ENCODE measurements around the gene RPS18.
"Not testable (repeated sequence)": the region's sequence is repeated elsewhere in the genome, so short reads cannot be mapped to it uniquely, and the experiment has no call there.

The RPS18 gene

DNA sequence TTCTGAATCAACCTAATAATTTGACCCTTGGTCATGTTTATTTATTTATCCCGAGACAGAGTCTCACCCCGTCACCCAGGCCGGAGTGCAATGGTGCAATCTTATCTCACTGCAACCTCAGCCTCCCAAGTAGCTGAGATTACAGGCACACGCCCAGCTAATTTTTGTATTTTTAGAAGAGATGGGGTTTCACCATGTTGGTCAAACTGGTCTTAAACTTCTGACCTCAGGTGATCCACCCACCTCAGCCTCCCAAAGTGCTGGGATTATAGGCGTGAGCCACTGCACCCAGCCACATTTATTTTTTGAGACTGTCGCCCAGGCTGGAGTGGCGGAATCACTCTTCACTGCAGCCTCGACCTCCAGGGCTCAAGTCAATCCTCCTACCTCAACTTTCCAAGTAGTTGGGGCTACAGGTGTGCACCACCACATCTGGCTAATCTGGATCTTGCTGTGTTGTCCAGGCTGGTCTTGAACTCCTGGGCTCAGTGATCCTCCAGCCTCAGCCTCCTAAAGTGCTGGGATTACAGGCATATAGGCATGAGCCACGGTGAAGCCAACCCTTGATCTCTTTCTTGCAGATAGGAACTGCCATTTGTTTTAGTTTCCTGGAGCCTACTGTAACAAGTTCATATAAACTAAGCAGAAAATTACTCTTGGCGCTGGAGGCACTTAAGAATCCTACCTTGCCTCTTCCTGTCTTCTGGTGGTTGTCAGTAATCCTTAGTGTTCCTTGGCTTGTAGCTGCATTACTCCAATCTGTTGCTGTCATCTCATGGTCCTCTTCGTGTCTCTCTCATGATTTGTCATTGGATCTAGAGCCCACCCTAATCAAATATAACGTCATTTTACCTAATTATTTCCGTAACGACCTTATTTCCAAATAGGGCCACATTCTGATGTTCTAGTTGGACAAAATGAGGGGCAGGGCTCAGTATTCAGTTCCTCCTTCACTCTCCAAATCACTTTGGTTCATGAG lies 2.3 kb downstream of the RPS18 start:
- Histone ChIP-seq H3K4me3 (ENCODE audit: low read depth, low read length) (no peak overlapping the region), H3K27ac (no peak overlapping the region), H3K36me3 (peaks cover 68% of the 10 kb centered on the region), H3K9me3 (ENCODE audit: severe bottlenecking) (no peaks in the 10 kb centered on the region), H3K27me3 (ENCODE audit: insufficient read depth, low read depth, severe bottlenecking) (no peaks in the 10 kb centered on the region)
- TF ChIP-seq CTCF (IDR thresholded peaks at IDR 0.05; ENCODE audit: low read depth, low read length): no peak
- no peak for DNase-seq

DNA sequence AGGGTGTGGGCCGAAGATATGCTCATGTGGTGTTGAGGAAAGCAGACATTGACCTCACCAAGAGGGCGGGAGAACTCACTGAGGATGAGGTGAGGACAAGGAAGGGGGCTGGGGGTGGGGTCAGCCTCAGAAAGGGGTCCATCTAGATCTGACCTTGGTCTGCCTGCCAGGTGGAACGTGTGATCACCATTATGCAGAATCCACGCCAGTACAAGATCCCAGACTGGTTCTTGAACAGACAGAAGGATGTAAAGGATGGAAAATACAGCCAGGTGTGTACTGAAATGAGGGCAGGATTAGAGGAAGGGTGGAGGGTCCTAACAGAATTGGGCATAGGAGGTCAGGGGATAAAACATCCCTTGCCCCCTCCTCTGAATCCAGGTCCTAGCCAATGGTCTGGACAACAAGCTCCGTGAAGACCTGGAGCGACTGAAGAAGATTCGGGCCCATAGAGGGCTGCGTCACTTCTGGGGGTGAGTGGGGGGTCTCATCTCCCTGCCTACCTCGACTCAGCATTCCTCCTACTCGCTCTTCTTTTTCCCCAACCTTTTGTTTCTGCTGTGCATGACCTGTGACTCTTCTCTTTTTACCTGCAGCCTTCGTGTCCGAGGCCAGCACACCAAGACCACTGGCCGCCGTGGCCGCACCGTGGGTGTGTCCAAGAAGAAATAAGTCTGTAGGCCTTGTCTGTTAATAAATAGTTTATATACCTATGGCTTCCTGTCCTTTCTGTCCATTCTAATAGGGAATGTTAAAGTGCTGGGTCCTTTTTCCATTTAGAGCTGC lies 4.1 kb downstream of the RPS18 start:
- Histone ChIP-seq H3K4me3 (ENCODE audit: low read depth, low read length) (peak overlapping the region; percentile 66), H3K36me3 (peaks cover 79% of the 10 kb centered on the region), H3K27ac (peak overlapping the region; percentile 82)
- not testable (repeated sequence) for H3K9me3 ChIP-seq (ENCODE audit: severe bottlenecking); H3K27me3 ChIP-seq (ENCODE audit: insufficient read depth, low read depth, severe bottlenecking); DNase-seq

GRCh38 chr6:33276581-33276863 lies 4.6 kb downstream of the RPS18 start:
- Histone ChIP-seq H3K36me3 (peaks cover 78% of the 10 kb centered on the region), H3K9me3 (ENCODE audit: severe bottlenecking) (no peaks in the 10 kb centered on the region)
- no peak for TF ChIP-seq CTCF (IDR thresholded peaks at IDR 0.05; ENCODE audit: low read depth, low read length)

DNA sequence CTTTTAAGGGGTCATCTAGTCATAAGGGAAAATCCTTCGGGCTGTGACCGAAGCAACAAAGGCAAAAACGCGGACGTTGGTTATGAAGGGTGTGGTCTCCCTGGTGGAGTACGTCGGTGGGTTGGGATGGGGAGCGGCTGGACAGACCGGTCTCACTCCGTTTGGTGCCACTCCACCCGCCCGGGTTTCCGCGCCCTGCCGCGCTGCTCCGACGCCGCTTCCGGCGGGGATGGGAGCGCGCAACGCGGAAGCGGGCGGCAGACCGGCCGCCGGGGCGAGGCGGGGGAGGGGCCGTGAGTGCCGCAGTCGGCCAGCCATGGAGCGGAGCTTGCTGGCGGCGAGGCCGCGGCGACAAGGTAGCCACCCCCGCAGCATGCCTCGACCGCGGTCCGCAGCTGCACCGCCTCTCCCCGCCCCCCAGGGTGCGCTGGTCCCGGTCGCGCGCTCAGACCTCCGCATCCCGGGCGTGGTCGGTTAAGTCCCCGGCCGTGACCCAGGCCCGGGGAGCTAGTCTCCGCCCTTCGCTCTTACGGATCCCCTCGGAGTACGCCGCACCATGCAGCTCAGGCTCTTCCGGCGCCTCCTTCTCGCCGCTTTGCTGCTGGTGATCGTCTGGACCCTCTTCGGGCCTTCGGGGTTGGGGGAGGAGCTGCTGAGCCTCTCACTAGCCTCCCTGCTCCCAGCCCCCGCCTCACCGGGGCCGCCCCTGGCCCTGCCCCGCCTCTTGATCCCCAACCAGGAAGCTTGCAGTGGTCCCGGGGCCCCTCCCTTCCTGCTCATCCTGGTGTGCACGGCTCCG lies 5.2 kb downstream of the RPS18 start, which contains the start of gene B3GALT4:
TSS of gene B3GALT4 (plus strand) at position 260 of the 799 bp plus-strand sequence. CDS start at position 557, 297 bp downstream.
- no peaks in the 10 kb centered on the region for H3K27me3 ChIP-seq (ENCODE audit: insufficient read depth, low read depth, severe bottlenecking)
- peaks cover 82% of the 10 kb centered on the region for H3K36me3 ChIP-seq

More at GRCh38 chr6:33276581-33276863, 4.6 kb downstream of the RPS18 start:
- DNase-seq: no peak
- peak overlapping the region; percentile 82 for H3K27ac ChIP-seq
- H3K27me3 ChIP-seq (ENCODE audit: insufficient read depth, low read depth, severe bottlenecking): no peaks in the 10 kb centered on the region
- peak overlapping the region; percentile 66 for H3K4me3 ChIP-seq (ENCODE audit: low read depth, low read length)

GRCh38 chr6:33277663-33278391 lies 6.0 kb downstream of the RPS18 start:
- Histone ChIP-seq H3K27ac (peak overlapping the region; percentile 82), H3K9me3 (ENCODE audit: severe bottlenecking) (no peaks in the 10 kb centered on the region), H3K4me3 (ENCODE audit: low read depth, low read length) (peak overlapping the region; percentile 66), H3K36me3 (peaks cover 82% of the 10 kb centered on the region), H3K27me3 (ENCODE audit: insufficient read depth, low read depth, severe bottlenecking) (no peaks in the 10 kb centered on the region)
- peak; percentile 69 for DNase-seq
- TF ChIP-seq CTCF (IDR thresholded peaks at IDR 0.05; ENCODE audit: low read depth, low read length): peak; percentile 45; the same call in 1 of the 2 replicates

More for the DNA sequence above, 5.2 kb downstream of the RPS18 start, which contains the start of gene B3GALT4:
- Histone ChIP-seq H3K27ac (peak within 1 kb of the TSS; percentile 82), H3K4me3 (ENCODE audit: low read depth, low read length) (peak within 1 kb of the TSS; percentile 66), H3K9me3 (ENCODE audit: severe bottlenecking) (no peaks in the 10 kb centered on the region)
- DNase-seq: peak; percentile 99
- TF ChIP-seq CTCF (IDR thresholded peaks at IDR 0.05; ENCODE audit: low read depth, low read length): peak; percentile 81
